HG03066 (cell line): ENCODE measurements around the gene TJP3.

Source experiments
- ATAC-seq: cut with Tn5 transposase; IDR thresholded peaks from one replicate; pipeline ENCODE4 v1.9.1; 2021; ENCODE audit warnings: low read depth; ENCODE audit not compliant: unreplicated experiment

Gene TJP3

DNA sequence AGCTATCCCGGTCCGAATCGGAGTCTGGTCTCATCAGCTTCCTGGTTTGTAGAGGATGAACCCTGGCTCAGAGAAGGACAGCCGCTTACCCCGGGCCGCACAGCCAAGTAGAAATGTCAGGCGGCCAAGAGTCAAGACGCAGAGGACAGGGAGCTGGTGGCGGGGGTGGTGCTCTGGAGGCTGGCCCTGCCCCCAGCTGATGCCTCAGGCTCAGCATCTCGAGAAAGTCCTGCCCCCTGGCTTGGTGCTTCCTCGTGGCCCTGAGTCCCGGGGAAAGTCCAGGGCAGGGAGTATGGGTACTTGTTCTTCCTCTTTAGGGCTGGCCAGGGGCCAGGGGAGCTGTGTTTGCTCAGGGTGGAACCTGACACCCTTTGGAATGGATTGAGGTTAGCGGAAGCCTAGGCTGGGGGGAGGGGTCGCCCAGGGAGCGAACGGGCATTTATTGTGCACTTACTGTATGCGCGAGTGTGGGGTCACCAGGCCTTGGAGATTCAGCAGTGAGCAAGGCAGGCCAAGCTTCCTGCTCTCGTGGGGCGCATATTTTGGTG is 2.2 kb downstream of the TJP3 start:
- no peak for ATAC-seq

DNA sequence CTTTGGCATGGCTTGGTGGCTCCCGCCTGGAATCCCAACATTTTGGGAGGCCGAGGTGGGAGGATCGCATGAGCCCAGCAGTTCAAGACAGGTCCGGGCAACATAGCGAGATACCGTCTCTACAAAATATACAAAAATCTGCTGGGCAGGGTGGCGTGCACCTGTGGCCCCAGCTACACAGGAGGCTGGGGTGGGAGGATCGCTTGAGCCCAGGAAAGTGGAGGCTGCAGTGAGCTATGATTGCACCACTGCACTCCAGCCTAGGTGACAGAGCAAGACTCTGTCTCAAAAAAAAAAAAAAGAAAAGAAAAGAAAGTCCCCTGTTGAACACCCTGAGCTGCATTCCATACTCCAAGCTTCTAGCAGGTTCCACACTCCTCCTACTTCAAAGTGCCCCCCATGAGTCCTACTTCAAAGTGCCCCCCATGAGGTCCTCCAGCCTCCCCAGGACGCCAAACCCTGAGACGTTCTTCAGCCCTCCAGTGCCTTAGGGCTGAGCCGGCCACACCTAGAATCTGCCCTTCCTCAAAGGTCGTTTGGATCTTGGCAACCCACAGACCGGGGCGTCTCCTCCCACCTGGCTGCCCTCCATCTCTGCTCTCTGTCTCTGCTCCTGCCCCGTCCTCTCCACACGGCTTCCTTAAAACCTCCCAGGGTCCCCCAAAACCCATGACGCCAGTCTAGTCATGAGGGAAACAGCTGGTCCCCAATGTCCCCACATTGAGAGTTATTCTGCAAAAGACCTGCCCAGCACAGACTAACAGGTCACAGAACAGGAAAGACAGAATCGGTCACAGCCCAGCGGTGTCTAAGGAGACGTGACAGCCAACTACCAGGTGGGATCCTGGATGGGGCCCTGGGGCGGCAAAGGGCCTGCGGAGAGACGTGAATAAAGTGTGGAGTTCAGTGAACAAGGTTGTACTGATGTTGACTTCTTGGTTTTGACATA is 4.8 kb downstream of the TJP3 start:
- ATAC-seq, result no peak

DNA sequence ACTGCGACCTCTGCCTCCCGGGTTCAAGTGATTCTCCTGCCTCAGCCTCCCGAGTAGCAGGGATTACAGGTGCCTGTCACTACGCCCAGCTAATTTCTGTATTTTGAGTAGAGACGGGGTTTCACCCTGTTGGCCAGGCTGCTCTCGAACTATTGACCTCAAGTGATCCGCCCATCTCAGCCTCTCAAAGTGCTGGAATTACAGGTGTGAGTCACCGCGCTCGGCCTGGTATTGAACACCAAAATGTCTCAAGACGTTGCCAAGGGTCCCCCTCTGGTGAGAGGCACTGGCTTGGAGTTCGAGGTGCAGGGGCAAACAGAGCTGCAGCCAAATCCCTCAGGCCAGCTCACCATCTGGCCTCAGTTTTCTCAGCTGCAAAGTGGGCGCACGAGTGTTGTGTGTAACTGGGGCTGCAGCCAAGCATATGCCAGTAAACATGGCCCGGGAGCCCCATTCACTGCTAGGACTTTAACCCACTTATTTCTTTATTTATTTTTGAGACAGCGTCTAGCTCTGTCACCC is 8.0 kb downstream of the TJP3 start:
- no peak for ATAC-seq

DNA sequence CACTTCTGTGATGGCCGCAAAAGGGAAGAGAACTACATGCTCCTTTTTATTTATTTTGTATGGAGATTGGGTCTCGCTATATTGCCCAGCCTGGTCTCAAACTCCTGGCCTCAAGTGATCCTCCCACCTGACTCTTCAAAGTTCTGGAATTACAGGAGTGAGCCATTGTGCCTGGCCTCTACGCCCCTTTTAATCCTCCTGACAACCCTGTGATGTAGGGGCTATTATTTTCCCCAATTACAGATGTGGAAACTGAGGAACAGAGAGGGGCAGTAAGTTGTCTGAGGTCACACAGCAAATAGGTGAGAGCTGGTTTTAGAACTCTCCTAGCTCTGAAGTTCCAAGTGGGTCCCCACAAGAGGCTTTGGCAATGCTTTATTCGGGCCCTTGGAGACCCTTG is 11.7 kb downstream of the TJP3 start:
- no peak for ATAC-seq

DNA sequence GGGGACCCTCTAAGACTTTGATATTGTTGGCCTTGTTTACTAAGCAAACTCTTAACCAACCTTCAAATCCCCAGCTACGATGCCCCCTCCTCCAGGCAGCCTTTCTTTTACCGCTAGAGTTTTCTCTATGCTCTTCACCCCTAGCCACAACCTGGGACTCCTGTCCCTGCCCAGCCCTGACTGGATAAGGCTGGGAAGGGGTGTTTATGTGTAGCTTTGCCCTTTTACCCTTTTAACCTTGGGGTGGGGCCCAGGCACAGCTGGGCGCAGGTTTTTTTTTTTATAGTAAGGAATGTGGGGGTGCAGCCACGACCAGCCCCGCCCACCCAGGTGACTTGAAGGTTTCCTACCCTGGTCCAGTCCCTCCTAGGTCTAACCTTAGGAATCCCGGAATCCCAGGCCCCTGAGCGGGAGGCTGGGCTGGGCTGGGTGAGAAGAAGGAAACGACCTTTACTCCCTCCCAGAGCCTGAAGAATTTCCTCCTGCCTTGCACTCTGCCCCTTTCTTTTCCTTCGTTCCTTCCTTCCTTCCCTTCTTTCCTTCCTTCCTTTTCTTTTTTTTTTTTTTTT is 12.2 kb downstream of the TJP3 start:
- no peak for ATAC-seq

DNA sequence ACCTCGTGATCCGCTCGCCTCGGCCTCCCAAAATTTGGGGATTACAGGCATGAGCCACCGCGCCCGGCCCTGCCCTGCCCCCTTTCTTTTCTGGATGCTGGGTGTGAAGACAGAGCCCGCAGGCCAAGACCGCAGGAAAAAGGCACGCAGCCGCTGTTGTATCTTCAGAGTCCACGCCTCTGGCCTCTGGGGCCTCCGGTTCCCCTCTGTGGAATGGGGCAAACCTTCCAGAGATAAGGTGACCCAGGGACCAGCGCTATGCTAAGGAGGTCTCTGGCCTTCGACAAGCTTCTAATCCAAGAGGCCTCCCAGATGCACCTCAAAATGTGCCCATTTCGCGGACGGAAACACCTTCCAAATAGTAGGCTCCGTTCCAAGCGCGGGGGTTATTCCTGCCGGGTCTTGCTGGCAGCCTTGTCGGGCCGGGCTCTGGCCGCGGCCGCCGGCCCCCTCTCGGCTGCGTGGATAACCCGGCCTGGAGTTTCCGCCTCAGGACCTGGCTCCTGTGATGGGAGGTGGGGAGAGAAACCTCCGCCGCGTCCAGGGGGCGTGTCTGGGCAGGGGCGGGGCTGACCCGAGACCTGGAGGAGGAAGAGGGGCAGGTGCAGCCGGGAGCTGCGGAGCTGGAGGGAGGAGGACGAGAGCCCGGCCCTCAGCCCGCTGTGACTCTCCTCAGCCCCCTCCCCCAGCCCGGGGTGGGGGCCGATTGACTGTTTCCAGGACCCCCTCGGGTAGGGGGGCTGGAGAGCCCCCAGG is 13.1 kb downstream of the TJP3 start:
- no peak for ATAC-seq

DNA sequence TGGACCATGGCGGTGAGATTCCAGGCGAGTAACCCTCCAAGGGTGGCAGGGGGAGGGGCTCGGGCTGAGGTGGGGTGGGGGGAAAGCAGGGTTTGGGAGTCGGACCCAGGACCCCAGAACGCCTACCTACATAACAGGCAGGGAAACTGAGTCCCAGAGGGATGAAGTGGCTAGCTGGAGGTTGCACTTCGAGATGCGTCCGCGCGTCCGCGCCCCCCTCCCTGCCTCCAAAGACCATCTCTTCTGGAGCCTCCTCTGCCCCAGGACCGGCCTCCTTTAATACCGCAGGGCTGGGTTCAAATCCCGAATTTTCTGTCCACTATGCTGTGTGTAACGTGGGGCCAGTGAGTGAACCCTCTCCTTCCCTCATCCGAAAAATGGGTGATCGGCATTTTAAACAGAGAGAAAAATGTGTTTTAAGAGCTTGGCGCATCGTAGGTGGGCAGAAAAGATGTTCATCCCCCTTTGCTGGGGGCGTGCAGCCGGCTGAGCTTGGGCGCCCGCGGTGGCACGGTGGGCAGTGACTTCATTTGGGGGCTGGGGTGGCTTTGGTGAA is 13.8 kb downstream of the TJP3 start:
- ATAC-seq, result no peak

DNA sequence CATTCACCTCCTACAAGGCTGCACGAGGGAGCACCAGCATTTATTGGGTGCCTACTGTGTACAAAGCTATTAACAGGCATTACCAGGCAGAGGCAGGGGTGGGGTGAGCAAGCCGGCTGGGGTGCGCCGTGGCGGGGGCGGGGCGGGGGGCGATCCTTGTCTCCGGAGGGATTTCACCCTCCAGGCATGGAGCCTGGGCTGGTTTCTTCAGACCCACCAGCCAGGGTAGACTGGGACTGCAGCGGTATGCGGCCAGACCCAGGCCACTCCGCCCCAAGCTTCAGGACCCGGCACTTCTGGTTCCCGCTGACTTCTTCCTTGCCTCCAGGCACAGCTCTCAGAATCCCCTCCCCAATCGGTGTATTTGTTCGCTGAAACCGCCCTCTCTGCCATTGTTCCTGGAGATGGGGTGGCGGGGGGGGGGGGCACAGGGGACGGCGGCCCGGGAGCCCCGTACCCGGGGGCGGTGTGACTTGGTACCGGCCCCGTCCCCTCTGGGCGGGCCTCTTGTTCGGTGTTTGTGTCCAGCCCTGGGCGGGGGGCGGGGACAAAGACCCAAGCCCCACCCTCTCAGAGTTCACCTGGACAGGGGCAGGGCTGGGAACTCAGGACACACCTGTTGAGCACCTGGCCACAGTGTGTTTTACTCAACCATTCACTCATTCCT is 14.4 kb downstream of the TJP3 start:
- no peak for ATAC-seq

DNA sequence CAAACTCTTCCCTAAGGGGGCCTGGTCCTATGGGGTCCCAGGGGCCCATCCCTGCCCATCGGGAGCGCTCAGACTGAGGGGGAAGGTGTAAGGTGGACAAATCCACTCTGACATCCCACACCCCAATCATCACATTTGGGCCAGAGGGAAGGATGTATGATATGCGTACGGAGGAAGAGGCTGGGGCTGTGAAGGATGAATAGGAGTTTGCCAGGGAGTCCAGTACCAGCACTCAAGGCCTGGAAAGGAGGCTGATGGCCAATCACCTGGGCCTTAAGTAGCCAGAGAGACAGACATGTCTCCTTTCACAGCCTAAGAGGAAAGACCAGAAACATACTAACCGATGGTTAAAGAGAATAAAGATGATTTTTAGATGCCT is 14.9 kb downstream of the TJP3 start:
- ATAC-seq, result no peak

DNA sequence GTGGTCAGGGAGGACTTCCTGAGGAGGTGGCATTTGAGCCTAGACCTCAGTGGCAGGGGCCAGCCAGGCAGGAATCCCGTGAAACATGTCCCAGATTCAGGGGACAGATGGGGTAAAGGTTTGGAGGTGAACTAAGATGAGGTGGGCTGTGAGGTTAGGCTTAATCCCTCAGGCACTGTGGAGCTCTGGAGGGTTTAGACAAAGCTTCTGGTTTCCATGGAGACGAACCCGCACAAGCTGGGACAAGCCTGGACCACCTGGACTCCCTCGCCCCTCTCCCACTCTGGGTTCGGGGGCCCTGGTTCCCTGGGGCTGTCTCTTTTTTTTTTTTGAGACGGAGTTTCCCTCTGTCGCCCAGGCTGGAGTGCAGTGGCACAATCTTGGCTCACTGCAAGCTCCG is 15.7 kb downstream of the TJP3 start:
- no peak for ATAC-seq

DNA sequence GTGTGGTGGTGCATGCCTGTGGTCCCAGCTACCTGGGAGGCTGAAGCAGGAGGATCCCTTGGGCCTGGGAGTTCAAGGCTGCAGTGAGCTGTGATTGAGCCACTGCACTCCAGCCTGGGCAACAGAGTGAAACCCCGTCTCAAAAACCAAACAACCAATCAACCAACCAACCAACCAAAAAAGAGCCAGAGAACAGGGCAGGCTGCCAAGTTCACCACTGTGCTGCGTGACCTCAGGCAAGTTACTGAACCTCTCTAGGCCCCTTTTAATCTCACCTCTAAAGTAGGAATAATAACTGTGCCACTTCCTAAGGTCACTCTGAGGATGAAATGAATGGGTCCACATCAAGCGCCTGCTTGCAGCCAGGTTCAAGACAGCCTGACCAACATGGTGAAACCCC is 16.9 kb downstream of the TJP3 start:
- no peak for ATAC-seq

DNA sequence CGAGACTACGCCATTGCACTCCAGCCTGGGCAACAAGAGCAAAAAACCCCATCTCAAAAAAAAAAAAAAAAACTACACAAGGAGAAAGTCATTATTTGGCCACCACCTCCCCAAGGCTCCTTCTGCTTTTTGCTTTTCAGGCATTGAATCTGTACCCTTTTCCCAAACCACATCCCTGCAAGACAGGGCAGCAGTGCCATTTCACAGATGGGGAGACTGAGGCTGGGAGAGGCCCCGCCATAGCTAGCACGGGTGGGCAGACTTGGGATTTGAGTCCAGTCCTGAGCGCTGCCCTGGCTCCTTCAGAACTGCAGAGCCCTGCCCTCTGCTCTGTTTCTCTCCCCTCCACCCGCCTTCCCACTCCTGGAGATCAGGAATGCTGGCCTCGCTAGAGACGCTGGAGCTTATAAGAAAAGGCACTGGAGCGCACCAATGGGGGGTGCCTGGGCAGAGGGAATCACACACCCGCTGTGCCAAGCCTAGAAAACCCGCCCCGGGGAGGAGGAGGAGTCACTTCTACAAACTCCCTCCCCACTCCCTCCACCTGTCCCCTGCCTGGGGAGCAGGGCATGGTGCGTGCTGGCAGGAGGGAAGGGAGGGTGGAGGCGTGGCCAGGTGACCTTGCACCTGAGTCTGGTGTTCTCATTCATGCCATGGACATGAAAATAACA is 17.6 kb downstream of the TJP3 start:
- ATAC-seq, result no peak

DNA sequence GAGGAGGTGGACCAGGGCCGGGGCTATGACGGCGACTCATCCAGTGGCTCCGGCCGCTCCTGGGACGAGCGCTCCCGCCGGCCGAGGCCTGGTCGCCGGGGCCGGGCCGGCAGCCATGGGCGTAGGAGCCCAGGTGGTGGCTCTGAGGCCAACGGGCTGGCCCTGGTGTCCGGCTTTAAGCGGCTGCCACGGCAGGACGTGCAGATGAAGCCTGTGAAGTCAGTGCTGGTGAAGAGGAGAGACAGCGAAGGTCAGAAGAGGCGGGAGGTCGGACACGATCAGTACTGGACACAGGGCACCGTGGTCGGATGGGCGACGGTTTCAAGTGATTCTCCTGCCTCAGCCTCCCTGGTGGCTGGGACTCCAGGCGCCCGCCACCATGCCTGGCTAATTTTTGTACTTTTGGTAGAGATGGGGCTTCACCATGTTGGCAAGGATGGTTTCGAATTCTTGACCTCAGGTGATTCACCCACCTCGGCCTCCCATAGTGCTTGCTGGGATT is 22.3 kb downstream of the TJP3 start:
- no peak for ATAC-seq

DNA sequence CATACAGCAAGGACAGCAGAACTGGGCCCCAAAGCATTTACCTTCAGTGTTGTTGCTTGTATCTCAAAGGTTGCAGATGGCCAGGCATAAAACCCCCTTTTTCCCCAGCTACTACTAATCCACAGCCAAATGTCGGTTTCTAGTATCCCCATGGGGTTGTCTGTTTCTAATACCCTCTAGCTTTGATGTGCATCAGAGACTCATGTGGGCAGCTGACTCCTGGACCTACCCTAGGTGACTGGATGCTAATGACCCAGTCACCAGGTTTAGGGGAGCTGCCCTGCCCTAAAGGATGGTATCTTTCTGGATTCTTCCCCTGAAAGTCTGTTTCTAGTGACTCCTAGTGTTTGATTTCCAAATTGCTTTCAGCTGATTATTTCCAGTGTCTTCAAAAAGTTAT is 23.9 kb downstream of the TJP3 start:
- ATAC-seq, result no peak

DNA sequence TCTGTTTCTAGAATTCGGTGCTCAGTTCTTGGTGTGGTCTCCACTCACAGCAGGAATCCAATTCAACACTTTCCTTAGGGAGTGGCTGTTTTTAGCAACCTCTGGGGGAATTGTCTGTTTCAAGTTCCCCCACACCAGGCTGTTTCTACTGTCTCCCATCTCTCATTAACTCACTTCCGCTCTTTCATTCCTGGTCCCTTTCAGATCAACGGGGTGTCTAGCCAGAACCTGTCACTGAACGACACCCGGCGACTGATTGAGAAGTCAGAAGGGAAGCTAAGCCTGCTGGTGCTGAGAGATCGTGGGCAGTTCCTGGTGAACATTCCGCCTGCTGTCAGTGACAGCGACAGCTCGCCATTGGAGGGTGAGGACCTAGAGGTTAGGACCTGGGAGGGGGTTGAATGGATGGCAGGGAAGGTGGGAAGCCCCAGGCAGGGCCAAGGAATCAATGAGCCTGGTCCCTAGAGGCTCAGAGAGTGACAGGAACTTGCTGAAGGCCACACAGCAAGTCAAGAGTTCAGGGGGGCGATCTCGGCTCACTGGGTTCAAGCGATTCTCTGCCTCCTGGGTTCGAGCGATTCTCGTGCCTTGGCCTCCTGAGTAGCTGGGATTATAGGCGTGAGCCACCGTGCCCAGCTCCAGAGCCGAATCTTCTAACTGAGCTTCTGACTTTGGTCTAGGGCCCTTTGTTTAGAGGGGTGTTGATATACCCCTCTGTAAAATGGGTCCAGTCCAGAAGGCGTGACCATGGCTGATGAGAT is 25.5 kb downstream of the TJP3 start:
- no peak for ATAC-seq

DNA sequence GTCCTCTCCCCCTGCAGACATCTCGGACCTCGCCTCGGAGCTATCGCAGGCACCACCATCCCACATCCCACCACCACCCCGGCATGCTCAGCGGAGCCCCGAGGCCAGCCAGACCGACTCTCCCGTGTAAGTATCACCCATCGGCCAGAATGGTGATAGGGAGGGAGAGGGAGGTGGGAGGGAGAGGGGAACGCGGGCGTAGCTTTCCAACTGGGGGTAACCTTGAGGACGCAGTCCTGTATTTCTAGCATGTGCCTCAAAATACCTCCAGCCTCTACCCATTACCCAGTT is 26.1 kb downstream of the TJP3 start:
- ATAC-seq, result no peak

DNA sequence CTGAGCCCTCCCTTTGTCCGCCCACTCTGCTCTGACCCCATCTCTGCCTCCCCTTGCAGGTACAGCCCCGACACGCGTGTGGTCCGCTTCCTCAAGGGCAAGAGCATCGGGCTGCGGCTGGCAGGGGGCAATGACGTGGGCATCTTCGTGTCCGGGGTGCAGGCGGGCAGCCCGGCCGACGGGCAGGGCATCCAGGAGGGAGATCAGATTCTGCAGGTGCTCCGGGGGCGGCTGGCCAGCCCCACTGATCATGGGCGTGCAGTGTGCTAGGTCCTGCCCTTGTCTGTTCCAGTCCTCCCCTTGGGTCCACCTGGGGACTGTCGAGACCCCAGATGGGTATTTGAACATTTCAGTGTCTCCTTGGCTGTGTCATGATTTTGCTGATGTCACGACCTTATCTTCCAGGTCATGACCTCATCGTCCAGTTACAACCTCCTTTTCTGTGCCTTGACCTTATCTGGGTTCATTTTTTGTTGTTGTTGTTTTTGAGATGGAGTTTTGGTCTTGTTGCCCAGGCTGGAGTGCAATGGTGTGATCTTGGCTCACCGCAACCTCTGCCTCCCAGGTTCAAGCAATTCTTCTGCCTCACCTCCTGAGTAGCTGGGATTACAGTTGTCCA is 28.0 kb downstream of the TJP3 start:
- no peak for ATAC-seq

DNA sequence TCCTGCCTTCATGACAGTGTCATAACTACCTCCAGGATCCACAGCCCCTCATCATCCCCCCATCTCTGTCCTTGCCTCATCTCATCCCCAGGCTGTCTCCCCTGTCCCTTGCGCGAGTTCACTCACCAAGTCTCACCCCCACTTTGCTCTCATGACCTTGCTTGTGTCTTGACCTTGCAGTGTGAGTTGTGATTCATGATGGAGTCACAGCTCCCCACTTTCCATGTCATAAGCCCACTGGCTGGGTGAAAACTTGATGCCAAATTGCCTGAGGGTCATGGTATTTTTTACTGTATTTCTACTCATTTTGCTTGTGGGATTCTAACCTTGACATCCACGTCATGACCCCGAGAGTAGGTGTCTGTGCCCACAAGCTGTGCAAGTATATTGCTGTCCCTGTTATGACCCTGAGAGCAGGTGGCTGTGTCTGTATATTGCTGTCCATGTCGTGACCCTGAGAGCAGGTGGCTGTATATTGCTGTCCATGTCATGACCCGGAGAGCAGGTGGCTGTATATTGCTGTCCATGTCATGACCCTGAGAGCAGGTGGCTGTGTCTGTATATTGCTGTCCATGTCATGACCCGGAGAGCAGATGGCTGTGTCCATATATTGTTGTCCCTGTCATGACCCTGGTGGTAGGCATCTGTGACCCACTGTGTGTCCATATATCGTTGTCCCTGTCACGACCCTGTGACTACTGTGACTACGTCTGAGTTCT is 29.5 kb downstream of the TJP3 start:
- no peak for ATAC-seq
